H9 (cell line): ENCODE results near the gene FAS. TPM values are rescaled to one million over a fixed set of nuclear protein-coding genes. Genes with fewer than 3 reads are reported as not detected.

Source experiments
- DNase-seq: peaks from one replicate; pipeline ENCODE4 v3.0.0-alpha.2; 2017
- H2AFZ ChIP-seq: one replicate; pipeline ENCODE4 v1.6.1; 2013; ENCODE audit warnings: mild to moderate bottlenecking, low read length, control low read depth, moderate library complexity
- H2AK5ac ChIP-seq: 2 replicates; pipeline ENCODE4 v1.6.1; 2013; ENCODE audit warnings: low read length, control low read depth, mixed read lengths; ENCODE audit not compliant: insufficient read length
- H2BK120ac ChIP-seq: one replicate; pipeline ENCODE4 v1.6.1; 2013; ENCODE audit warnings: low read depth, mild to moderate bottlenecking, low read length, control low read depth, inconsistent platforms; ENCODE audit not compliant: poor library complexity, severe bottlenecking
- H2BK12ac ChIP-seq: 2 replicates; pipeline ENCODE4 v1.6.1; 2013; ENCODE audit warnings: low read length, control low read depth, mixed read lengths, low read depth; ENCODE audit not compliant: insufficient read length
- H2BK15ac ChIP-seq: 2 replicates; pipeline ENCODE4 v1.6.1; 2013; ENCODE audit warnings: low read depth, low read length, control low read depth
- H2BK20ac ChIP-seq: one replicate; pipeline ENCODE4 v1.6.1; 2013; ENCODE audit warnings: low read depth, mild to moderate bottlenecking, low read length, control low read depth, inconsistent platforms; ENCODE audit not compliant: poor library complexity, severe bottlenecking
- H2BK5ac ChIP-seq: 2 replicates; pipeline ENCODE4 v1.6.1; 2013; ENCODE audit warnings: low read length, control low read depth, mixed read lengths; ENCODE audit not compliant: insufficient read length
- H3K14ac ChIP-seq: 2 replicates; pipeline ENCODE4 v1.6.1; 2013; ENCODE audit warnings: low read length, control low read depth; ENCODE audit not compliant: insufficient read depth
- H3K18ac ChIP-seq: 2 replicates; pipeline ENCODE4 v1.6.1; 2013; ENCODE audit warnings: low read depth, mild to moderate bottlenecking, mixed read lengths, low read length, control low read depth; ENCODE audit not compliant: insufficient read length
- H3K23ac ChIP-seq: 2 replicates; pipeline ENCODE4 v1.6.1; 2013; ENCODE audit warnings: low read length, control low read depth, mixed read lengths, low read depth; ENCODE audit not compliant: insufficient read length
- H3K23me2 ChIP-seq: 2 replicates; pipeline ENCODE4 v1.6.1; 2013; ENCODE audit warnings: low read depth, mild to moderate bottlenecking, mixed read lengths, low read length, control low read depth; ENCODE audit not compliant: insufficient read length, poor library complexity, severe bottlenecking
- H3K27ac ChIP-seq: 2 replicates; pipeline ENCODE4 v1.5.1; 2013; ENCODE audit warnings: low read length, control low read depth, mixed read lengths, low read depth; ENCODE audit not compliant: insufficient read length
- H3K27me3 ChIP-seq: 2 replicates; pipeline ENCODE4 v1.6.1; 2013; ENCODE audit warnings: low read length, control low read depth, inconsistent platforms; ENCODE audit not compliant: insufficient read depth
- H3K4ac ChIP-seq: 2 replicates; pipeline ENCODE4 v1.6.1; 2013; ENCODE audit warnings: low read depth, mild to moderate bottlenecking, control low read depth, inconsistent platforms, low read length, moderate library complexity
- H3K4me1 ChIP-seq: 2 replicates; pipeline ENCODE4 v1.6.1; 2013; ENCODE audit warnings: low read length, control low read depth, inconsistent platforms; ENCODE audit not compliant: insufficient read depth
- H3K4me2 ChIP-seq: 2 replicates; pipeline ENCODE4 v1.6.1; 2013; ENCODE audit warnings: low read length, control low read depth, mixed read lengths; ENCODE audit not compliant: insufficient read length, insufficient read depth
- H3K56ac ChIP-seq: 2 replicates; pipeline ENCODE4 v1.6.1; 2013; ENCODE audit warnings: low read depth, mild to moderate bottlenecking, mixed read lengths, low read length, control low read depth; ENCODE audit not compliant: insufficient read length
- H3K79me1 ChIP-seq: 2 replicates; pipeline ENCODE4 v1.6.1; 2013; ENCODE audit warnings: low read depth, mild to moderate bottlenecking, moderate library complexity, low read length, control low read depth, inconsistent platforms; ENCODE audit not compliant: insufficient read depth, poor library complexity, severe bottlenecking
- H3K79me2 ChIP-seq: 2 replicates; pipeline ENCODE4 v1.6.1; 2013; ENCODE audit warnings: low read length, control low read depth, inconsistent platforms; ENCODE audit not compliant: insufficient read depth
- H3K9ac ChIP-seq: 2 replicates; pipeline ENCODE4 v1.6.1; 2013; ENCODE audit warnings: low read length, control low read depth, mixed read lengths; ENCODE audit not compliant: insufficient read length; ENCODE audit errors: extremely low read depth
- H3K9me3 ChIP-seq: one replicate; pipeline ENCODE4 v1.6.1; 2013; ENCODE audit warnings: low read depth, low read length, inconsistent platforms; ENCODE audit not compliant: control insufficient read depth
- H3T11ph ChIP-seq: one replicate; pipeline ENCODE4 v1.6.1; 2013; ENCODE audit warnings: mild to moderate bottlenecking, low read length, control low read depth, inconsistent platforms
- H4K20me1 ChIP-seq: one replicate; pipeline ENCODE4 v1.6.1; 2013; ENCODE audit not compliant: control insufficient read depth, insufficient read length, insufficient read depth
- H4K5ac ChIP-seq: 2 replicates; pipeline ENCODE4 v1.6.1; 2013; ENCODE audit warnings: low read depth, mild to moderate bottlenecking, mixed read lengths, low read length, control low read depth; ENCODE audit not compliant: insufficient read length
- H4K8ac ChIP-seq: replicated peaks from 2 replicates; pipeline ENCODE4 v1.6.1; 2013; ENCODE audit warnings: low read length, control low read depth, mixed read lengths, low read depth; ENCODE audit not compliant: insufficient read length
- H4K91ac ChIP-seq: 2 replicates; pipeline ENCODE4 v1.6.1; 2013; ENCODE audit warnings: low read depth, mild to moderate bottlenecking, moderate library complexity, mixed read lengths, low read length, control low read depth; ENCODE audit not compliant: insufficient read length
- H3K27ac Mint-ChIP-seq, 3 experiments: 2 replicates in 2 of 3; 3 replicates in 1 of 3; pipeline ENCODE4 v1.8.0; 2020 to 2021; ENCODE audit warnings: mixed read lengths in 3 of 3, mild to moderate bottlenecking in 1 of 3, moderate library complexity in 1 of 3
- H3K27me3 Mint-ChIP-seq: 2 replicates; pipeline ENCODE4 v1.8.0; 2021; ENCODE audit warnings: low read depth, mild to moderate bottlenecking, moderate library complexity, mixed read lengths
- H3K36me3 Mint-ChIP-seq, 3 experiments: 2 replicates in 2 of 3; 3 replicates in 1 of 3; pipeline ENCODE4 v1.8.0; 2020 to 2021; ENCODE audit warnings: low read depth in 3 of 3, mixed read lengths in 3 of 3; ENCODE audit not compliant: insufficient read depth in 1 of 3
- H3K4me1 Mint-ChIP-seq, 2 experiments: 2 replicates each; pipeline ENCODE4 v1.8.0; 2020; ENCODE audit warnings: mixed read lengths in 2 of 2
- H3K4me3 Mint-ChIP-seq, 2 experiments: 2 replicates in 1 of 2; 3 replicates in 1 of 2; pipeline ENCODE4 v1.8.0; 2020 to 2021; ENCODE audit warnings: mild to moderate bottlenecking in 2 of 2, mixed read lengths in 2 of 2, moderate library complexity in 1 of 2
- H3K9me3 Mint-ChIP-seq, 2 experiments: 2 replicates in 1 of 2; 3 replicates in 1 of 2; pipeline ENCODE4 v1.8.0; 2020; ENCODE audit warnings: mild to moderate bottlenecking in 2 of 2, mixed read lengths in 2 of 2, moderate library complexity in 1 of 2
- WGBS: extraction: QIAGEN DNeasy Blood & Tissue Kit; methylation state at CpG from one replicate; pipeline ENCODE4 v1.1.7; 2013; ENCODE audit warnings: missing lambda C conversion rate, low lambda C conversion rate, mixed read lengths; ENCODE audit not compliant: insufficient read length; ENCODE audit errors: extremely low coverage; 5-methylcytosine and 5-hydroxymethylcytosine counted together
- total RNA-seq: library from RNA; stranded (reverse); gene quantifications from 2 replicates; pipeline ENCODE4 v1.2.1, GENCODE V29; 2021
- TF ChIP-seq, protein P1 (sequence below): fragments of 200-600 bp; sonication (generic); conservative IDR thresholded peaks from 3 replicates; pipeline ENCODE4 v1.8.0; 2021; ENCODE audit warnings: antibody characterized with exemption, mild to moderate bottlenecking

Gene FAS
- total RNA-seq, 1 experiment from 2014 or later: 3.0 TPM

DNA sequence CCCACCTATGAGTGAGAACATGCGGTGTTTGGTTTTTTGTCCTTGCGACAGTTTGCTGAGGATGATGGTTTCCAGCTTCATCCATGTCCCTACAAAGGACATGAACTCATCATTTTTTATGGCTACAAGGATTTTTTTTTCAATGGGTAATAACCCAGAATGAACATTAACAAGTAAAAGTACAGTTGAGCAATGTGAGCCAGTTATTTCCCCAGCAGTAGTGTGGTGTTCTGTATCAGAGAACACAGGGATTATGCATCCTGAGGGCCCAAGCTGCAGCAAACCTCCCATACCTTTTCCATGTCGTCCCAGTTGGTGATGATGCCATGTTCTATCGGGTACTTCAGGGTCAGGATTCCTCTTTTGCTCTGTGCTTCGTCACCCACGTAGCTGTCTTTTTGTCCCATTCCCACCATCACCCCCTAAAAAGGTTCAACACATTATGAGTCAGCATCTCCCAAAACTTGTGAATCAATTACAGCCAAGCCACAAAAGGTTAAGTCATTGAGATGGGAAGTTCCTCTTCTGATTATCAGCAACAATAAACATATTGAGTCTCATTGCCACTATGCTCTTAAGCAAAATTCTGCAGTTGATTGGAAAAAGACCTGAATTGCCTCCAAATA is 43.5 kb upstream of the FAS start:
- no peak overlapping the region for H3K23ac ChIP-seq
- H3K9me3 ChIP-seq: no peaks in the 10 kb centered on the region
- H3K23me2 ChIP-seq: no peaks in the 10 kb centered on the region
- H3K4me2 ChIP-seq: no peak overlapping the region
- no peaks in the 10 kb centered on the region for H3K79me2 ChIP-seq
- TF ChIP-seq, protein P1, sequence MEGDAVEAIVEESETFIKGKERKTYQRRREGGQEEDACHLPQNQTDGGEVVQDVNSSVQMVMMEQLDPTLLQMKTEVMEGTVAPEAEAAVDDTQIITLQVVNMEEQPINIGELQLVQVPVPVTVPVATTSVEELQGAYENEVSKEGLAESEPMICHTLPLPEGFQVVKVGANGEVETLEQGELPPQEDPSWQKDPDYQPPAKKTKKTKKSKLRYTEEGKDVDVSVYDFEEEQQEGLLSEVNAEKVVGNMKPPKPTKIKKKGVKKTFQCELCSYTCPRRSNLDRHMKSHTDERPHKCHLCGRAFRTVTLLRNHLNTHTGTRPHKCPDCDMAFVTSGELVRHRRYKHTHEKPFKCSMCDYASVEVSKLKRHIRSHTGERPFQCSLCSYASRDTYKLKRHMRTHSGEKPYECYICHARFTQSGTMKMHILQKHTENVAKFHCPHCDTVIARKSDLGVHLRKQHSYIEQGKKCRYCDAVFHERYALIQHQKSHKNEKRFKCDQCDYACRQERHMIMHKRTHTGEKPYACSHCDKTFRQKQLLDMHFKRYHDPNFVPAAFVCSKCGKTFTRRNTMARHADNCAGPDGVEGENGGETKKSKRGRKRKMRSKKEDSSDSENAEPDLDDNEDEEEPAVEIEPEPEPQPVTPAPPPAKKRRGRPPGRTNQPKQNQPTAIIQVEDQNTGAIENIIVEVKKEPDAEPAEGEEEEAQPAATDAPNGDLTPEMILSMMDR: no peak
- no peak overlapping the region for H2BK12ac ChIP-seq
- no peaks in the 10 kb centered on the region for H4K20me1 ChIP-seq
- no peak overlapping the region for H3K9ac ChIP-seq
- H3T11ph ChIP-seq: no peak overlapping the region
- H2BK20ac ChIP-seq: no peak overlapping the region
- no peak overlapping the region for H3K27ac ChIP-seq
- H2AFZ ChIP-seq: no peak overlapping the region
- H4K5ac ChIP-seq: no peak overlapping the region
- H4K8ac ChIP-seq: no peak overlapping the region
- no peak overlapping the region for H3K18ac ChIP-seq
- no peaks in the 10 kb centered on the region for H3K9me3 Mint-ChIP-seq
- H3K14ac ChIP-seq: no peak overlapping the region
- no peak overlapping the region for H2BK15ac ChIP-seq
- no peak overlapping the region for H3K56ac ChIP-seq
- H3K27me3 ChIP-seq: no peaks in the 10 kb centered on the region
- no peak overlapping the region for H3K27ac Mint-ChIP-seq
- no peak overlapping the region for H2AK5ac ChIP-seq
- no peak overlapping the region for H2BK5ac ChIP-seq
- H3K4ac ChIP-seq: no peak overlapping the region
- no peak for DNase-seq
- WGBS: no CpG with 5 or more reads among the region's 6 CpGs
- H3K36me3 Mint-ChIP-seq: no peaks in the 10 kb centered on the region
- no peak overlapping the region for H2BK120ac ChIP-seq
- H3K4me3 Mint-ChIP-seq: no peak overlapping the region
- H4K91ac ChIP-seq: no peak overlapping the region
- H3K27me3 Mint-ChIP-seq: no peaks in the 10 kb centered on the region
- H3K4me1 Mint-ChIP-seq: peaks cover 14 to 15% of the 10 kb centered on the region in 2 experiments
- H3K4me1 ChIP-seq: peaks cover 3% of the 10 kb centered on the region; the same call in 1 of the 2 replicates
- H3K79me1 ChIP-seq: no peaks in the 10 kb centered on the region
